GM18861 (cell line): ENCODE data around the gene LEKR1.
A peak's percentile ranks its signal among the peaks of the same experiment; 100 is the strongest.
"Not testable (repeated sequence)": the region's sequence is repeated elsewhere in the genome, so short reads cannot be mapped to it uniquely, and the experiment has no call there.

Source experiments
- ATAC-seq: cut with Tn5 transposase; IDR thresholded peaks from one replicate; pipeline ENCODE4 v1.9.1; 2021; ENCODE audit not compliant: unreplicated experiment

Gene LEKR1

GRCh38 chr3:156836701-156837100 lies 10.5 kb downstream of the LEKR1 start:
- ATAC-seq = no peak

- ATAC-seq = no peak
These were observed 11.0 kb downstream of the LEKR1 start for GRCh38 chr3:156837115-156837514.

GRCh38 chr3:156838035-156838434 lies 11.9 kb downstream of the LEKR1 start:
- no peak for ATAC-seq

GRCh38 chr3:156840826-156841689 lies 14.9 kb downstream of the LEKR1 start:
- ATAC-seq = no peak

- ATAC-seq = no peak
These were observed 17.1 kb downstream of the LEKR1 start for GRCh38 chr3:156843071-156843808.

DNA sequence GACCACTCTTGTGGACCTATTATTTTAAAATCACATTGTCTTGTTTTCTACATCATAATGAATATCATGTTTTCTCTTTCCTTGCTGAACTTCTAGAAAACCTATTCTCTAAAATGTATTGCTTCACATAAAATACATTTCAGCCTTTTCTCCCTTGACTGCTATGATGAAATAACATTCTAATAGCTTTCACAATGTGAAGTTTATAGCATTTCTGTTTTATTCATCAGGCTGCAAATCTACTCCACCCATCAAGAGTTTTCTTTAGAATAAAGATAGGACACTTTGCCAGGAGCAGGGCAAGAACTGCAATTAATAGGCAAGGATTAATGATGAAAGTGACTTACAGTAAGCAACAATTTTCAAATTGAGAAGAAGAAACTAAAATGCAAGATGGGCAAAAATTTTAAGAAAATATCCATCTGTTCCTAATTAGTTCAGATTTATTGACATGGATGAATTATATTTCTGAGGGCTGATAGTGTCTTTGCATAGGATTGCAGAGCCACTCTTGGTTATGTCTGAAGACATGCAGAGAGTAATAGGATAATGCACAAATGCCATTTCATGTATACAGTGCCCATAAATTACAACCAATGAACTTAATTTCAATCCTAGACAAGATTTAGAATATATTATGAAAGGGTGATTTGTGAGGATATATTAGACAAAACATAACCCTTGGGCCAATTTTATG lies 21.7 kb downstream of the LEKR1 start:
- ATAC-seq = no peak

DNA sequence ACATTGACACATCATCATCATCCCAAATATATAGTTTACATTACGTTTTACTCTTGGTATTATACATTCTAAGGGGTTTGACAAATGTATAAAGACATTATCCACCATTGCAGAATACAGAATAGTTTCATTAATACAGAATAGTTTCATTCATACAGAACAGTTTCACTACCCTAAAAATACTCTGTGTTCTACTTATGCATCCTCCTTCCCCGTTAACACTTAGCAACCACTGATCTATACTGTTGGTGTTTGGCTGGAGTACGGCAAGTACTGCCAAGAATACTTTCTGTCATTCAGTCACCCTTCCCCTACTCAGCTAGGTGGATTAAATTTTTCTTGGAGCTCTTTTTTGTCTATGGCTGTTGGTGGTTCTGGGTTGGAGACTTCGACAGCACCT lies 33.4 kb downstream of the LEKR1 start:
- peak; percentile 99 for ATAC-seq

DNA sequence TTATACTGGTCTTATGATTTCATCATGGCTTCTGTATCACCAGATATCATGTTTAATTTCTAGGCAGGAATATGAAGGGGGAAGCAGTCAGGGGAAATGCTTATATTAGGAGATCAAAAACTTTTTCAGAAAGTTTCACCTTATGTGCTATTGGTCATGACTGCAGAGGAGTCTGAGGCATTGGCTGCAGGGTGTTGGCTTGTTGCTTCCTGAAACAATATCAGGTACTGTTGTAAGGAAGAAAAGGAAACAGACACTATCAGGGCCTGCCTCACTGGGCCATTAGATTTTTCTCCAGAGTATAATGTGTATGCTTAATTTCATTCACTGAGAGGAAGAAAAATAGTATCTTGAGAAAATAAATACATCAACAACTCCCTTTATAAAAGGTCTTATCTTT lies 34.7 kb downstream of the LEKR1 start:
- ATAC-seq = no peak

DNA sequence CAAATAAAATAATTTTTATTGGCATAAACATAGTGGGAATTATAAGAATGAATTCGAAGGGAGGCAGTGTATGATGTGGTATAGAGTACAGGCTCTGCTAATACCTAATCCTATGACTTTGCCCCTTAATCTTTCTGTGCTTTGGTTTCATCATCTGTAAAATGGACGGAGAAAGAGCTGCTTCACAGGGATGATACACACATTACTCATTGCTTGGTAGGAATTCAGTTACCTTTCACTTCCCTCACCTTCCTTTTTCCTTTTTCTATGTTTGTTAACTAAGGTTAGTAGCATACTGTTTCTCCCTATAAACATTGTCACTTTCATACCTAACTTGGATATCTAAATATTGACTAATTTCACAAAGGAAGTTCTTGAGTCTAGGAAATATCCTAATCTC lies 36.2 kb downstream of the LEKR1 start:
- no peak for ATAC-seq

- no peak for ATAC-seq
These were observed 39.6 kb downstream of the LEKR1 start for GRCh38 chr3:156865732-156866131.

DNA sequence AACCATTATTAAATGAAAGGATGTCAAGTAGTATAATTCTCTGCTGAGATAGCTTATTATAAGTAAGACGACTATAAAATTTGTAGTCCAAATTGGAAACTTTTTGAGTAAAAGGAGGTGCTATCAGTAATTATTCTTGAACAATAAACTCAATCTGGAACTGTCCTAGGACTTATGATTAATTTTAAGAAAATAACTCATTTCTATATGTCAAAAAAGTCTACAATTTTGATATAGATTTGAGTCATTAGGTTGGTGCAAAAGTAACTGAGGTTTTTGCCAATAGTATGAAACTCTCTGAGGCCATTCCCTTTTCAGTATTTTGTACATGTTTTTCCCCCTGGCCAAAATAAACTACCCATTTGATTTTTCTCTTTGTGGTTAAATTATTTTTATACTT lies 41.0 kb downstream of the LEKR1 start:
- no peak for ATAC-seq

- no peak for ATAC-seq
These were observed 41.8 kb downstream of the LEKR1 start for GRCh38 chr3:156867920-156868319.

DNA sequence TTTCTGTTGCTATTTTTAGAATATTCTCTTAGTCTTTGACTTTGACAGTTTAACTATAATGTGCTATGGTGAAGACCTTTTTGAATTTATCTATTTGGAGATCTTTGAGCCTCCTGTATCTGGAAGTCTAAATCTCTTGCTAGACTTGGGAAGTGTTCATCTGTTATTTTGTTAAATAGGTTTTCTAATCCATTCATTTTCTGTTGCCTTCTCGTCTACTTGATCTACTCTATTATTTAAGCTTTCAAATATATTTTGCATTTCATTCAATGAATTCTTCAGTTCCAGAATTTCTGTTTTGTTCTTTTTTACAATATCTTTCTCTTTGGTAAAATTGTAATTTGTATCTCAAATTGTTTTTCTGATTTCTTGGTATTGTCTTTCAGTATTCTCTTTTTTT lies 47.8 kb downstream of the LEKR1 start:
- no peak for ATAC-seq

DNA sequence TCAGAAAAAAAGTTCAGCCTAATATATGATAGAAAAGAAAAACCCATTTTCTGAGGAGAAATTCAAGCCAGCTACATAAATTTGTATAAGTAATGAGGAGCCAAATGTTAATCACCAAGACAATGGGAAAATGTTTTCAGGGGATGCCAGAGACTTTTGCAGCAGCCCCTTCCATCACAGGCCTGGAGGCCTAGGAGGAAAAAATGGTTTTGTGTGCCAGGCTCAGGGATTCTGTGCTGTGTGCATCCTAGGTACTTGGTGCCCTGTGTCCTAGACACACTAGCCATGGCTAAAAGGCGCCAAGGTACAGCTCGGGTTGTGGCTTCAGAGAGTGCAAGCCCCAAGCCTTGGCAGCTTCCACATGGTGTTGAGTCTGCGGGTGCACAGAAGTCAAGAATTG lies 53.3 kb downstream of the LEKR1 start:
- ATAC-seq = not testable (repeated sequence)

GRCh38 chr3:156885761-156886160 lies 59.6 kb downstream of the LEKR1 start:
- no peak for ATAC-seq

- no peak for ATAC-seq
These were observed 62.0 kb downstream of the LEKR1 start for GRCh38 chr3:156888176-156888575.

- ATAC-seq = no peak
These were observed 62.4 kb downstream of the LEKR1 start for GRCh38 chr3:156888576-156888975.

GRCh38 chr3:156892701-156893100 lies 66.5 kb downstream of the LEKR1 start:
- ATAC-seq = no peak

DNA sequence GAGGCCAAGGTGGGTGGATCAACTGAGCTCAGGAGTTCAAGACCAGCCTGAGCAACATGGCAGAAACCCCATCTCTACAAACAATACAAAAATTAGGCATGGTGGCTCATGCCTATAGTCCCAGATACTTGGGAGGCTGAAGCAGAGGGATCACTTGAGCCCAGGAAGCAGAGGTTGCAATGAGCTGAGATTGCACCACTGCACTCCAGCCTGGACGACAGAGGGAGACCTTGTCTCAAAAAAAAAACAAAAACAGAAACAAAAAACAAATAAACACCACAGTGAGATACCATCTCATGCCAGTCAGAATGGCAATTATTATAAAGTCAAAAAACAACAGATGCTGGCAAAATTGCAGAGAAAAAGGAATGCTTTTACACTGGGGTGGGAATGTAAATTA lies 69.2 kb downstream of the LEKR1 start:
- ATAC-seq = not testable (repeated sequence)

- ATAC-seq = not testable (repeated sequence)
These were observed 71.7 kb downstream of the LEKR1 start for GRCh38 chr3:156897851-156898250.

DNA sequence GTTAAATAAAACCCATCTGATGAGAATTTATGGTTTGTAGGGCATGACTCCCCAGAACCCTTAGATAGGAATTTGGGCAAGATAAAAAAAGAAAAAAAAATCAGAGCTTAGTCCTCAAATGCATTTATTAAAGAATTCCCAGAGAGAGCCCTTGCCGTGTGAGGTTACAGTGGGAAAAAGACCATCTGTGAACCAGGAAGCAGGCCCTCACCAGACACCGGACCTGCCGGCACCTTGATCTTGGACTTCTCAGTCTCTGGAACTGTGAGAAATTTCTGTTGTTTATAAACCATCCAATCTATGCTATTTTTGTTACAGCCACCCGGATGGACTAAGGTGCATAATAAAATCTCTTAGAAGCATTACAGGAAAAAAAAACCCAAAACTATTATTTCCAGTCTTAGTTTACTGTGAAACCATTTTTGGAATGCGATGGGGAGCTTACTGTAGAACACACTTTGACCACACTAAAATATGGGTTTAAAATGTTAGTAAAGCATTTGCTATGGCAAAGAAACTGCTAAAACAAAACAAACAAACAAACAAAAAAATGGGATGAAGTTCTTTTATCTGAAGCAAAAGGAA lies 72.2 kb downstream of the LEKR1 start:
- ATAC-seq = no peak
